Cardiac muscle cell (in vitro differentiated cells and primary cell): ENCODE data around the gene SRGAP1. TPM values are rescaled to one million over a fixed set of nuclear protein-coding genes. Genes with fewer than 3 reads are reported as not detected.

Experiments
- DNase-seq, 2 donors: peaks; one replicate each; pipeline versions ENCODE4 v3.0.0 to v3.0.0-alpha.2; 2010 to 2017; ENCODE audit warnings: low read depth in 1 of 2, low spot score in 1 of 2
- H3K27ac ChIP-seq: fragments of 200-600 bp; sonication (generic); 2 replicates; pipeline ENCODE4 v1.5.1; 2016
- H3K27me3 ChIP-seq: fragments of 200-600 bp; sonication (generic); 2 replicates; pipeline ENCODE4 v1.6.0; 2016; ENCODE audit warnings: control low read depth
- H3K36me3 ChIP-seq: fragments of 200-600 bp; sonication (generic); 2 replicates; pipeline ENCODE4 v1.5.1; 2016; ENCODE audit warnings: control low read depth
- H3K4me1 ChIP-seq: fragments of 200-600 bp; sonication (generic); 2 replicates; pipeline ENCODE4 v1.8.1; 2017; ENCODE audit warnings: low read depth, mild to moderate bottlenecking, mixed run types
- H3K4me3 ChIP-seq: fragments of 200-600 bp; sonication (generic); 2 replicates; pipeline ENCODE4 v1.5.1; 2016; ENCODE audit warnings: mild to moderate bottlenecking
- H3K9me3 ChIP-seq: fragments of 200-600 bp; sonication (generic); 2 replicates; pipeline ENCODE4 v1.5.1; 2017; ENCODE audit warnings: low read depth, mild to moderate bottlenecking, control low read depth
- CTCF ChIP-seq: IDR thresholded peaks from 2 replicates; pipeline ENCODE4 v1.5.1; 2012; ENCODE audit warnings: low read depth, mild to moderate bottlenecking, low read length
- polyA plus RNA-seq: library from polyadenylated mRNA; unstranded; fragments of >200 nt; fragmentation: Nextera tagmentation; extraction: Ambion mirVana; gene quantifications from 2 replicates; pipeline ENCODE4 v1.2.1, GENCODE V29; 2016
- total RNA-seq: library from RNA; depleted of rRNA; stranded (reverse); fragments of >200 nt; gene quantifications from 2 replicates; pipeline ENCODE4 v1.2.3, GENCODE V29; 2016

Gene SRGAP1
- total and polyA plus RNA-seq, 2 experiments from 2014 or later = 2.7 to 3.9 TPM

- H3K9me3 ChIP-seq = no peaks in the 10 kb centered on the region
- H3K4me3 ChIP-seq = no peak overlapping the region
- no peak for TF ChIP-seq CTCF
- no peaks in the 10 kb centered on the region for H3K36me3 ChIP-seq
- H3K27ac ChIP-seq = no peak overlapping the region
- peaks cover 11% of the 10 kb centered on the region for H3K4me1 ChIP-seq
- no peaks in the 10 kb centered on the region for H3K27me3 ChIP-seq
- DNase-seq = no peak
Observed at GRCh38 chr12:64063121-64063520, 218.6 kb downstream of the SRGAP1 start.

GRCh38 chr12:64064240-64064639 is 219.7 kb downstream of the SRGAP1 start:
- Histone ChIP-seq H3K4me1 (peaks cover 11% of the 10 kb centered on the region), H3K9me3 (no peaks in the 10 kb centered on the region), H3K36me3 (no peaks in the 10 kb centered on the region), H3K4me3 (no peak overlapping the region), H3K27me3 (no peaks in the 10 kb centered on the region), H3K27ac (no peak overlapping the region)
- DNase-seq = no peak
- no peak for TF ChIP-seq CTCF

GRCh38 chr12:64064706-64065105 is 220.2 kb downstream of the SRGAP1 start:
- no peaks in the 10 kb centered on the region for H3K27me3 ChIP-seq
- H3K27ac ChIP-seq = no peak overlapping the region
- no peak overlapping the region for H3K4me3 ChIP-seq
- peaks cover 11% of the 10 kb centered on the region for H3K4me1 ChIP-seq
- no peak for TF ChIP-seq CTCF
- no peaks in the 10 kb centered on the region for H3K9me3 ChIP-seq
- no peaks in the 10 kb centered on the region for H3K36me3 ChIP-seq
- DNase-seq = no peak

GRCh38 chr12:64065881-64066451 is 221.5 kb downstream of the SRGAP1 start:
- H3K27ac ChIP-seq = no peak overlapping the region

GRCh38 chr12:64066776-64067175 is 222.3 kb downstream of the SRGAP1 start:
- no peak for TF ChIP-seq CTCF

More at GRCh38 chr12:64065881-64066451, 221.5 kb downstream of the SRGAP1 start:
- Histone ChIP-seq H3K27me3 (no peaks in the 10 kb centered on the region), H3K4me3 (no peak overlapping the region), H3K9me3 (no peaks in the 10 kb centered on the region), H3K4me1 (peaks cover 11% of the 10 kb centered on the region), H3K36me3 (no peaks in the 10 kb centered on the region)
- no peak for TF ChIP-seq CTCF
- no peak for DNase-seq

More at GRCh38 chr12:64066776-64067175, 222.3 kb downstream of the SRGAP1 start:
- Histone ChIP-seq H3K4me1 (peaks cover 11% of the 10 kb centered on the region), H3K36me3 (no peaks in the 10 kb centered on the region), H3K9me3 (no peaks in the 10 kb centered on the region), H3K27me3 (no peaks in the 10 kb centered on the region), H3K27ac (no peak overlapping the region), H3K4me3 (no peak overlapping the region)
- DNase-seq = no peak
